GM12878 (cell line): ENCODE data around the gene LHB.

Experiments used
- ATF7 ChIP-seq: fragments of 450-650 bp; IDR thresholded peaks from 2 replicates; pipeline ENCODE4 v1.6.1; 2016; ENCODE audit warnings: low read depth, mild to moderate bottlenecking
- CEBPB ChIP-seq, 2 experiments: fragments of 150-350 bp in 1 of 2; IDR thresholded peaks; 2 replicates each; pipeline ENCODE4 v1.6.1; 2012 to 2014; ENCODE audit warnings: low read depth in 2 of 2, low read length in 2 of 2, borderline replicate concordance in 1 of 2, inconsistent platforms in 1 of 2
- CTCF ChIP-seq, 3 experiments: IDR thresholded peaks in 2 of 3; conservative IDR thresholded peaks in 1 of 3; 2 replicates each; pipeline ENCODE4 v1.5.1; 2011; ENCODE audit warnings: low read depth in 3 of 3, low read length in 3 of 3, mild to moderate bottlenecking in 3 of 3, control low read depth in 2 of 3, moderate library complexity in 2 of 3, inconsistent platforms in 1 of 3, mixed read lengths in 1 of 3; ENCODE audit not compliant: control insufficient read depth in 2 of 3, insufficient read depth in 1 of 3; ENCODE audit errors: extremely low read depth in 1 of 3
- EZH2 ChIP-seq: IDR thresholded peaks from 2 replicates; pipeline ENCODE4 v1.6.1; 2012; ENCODE audit warnings: low read depth, mild to moderate bottlenecking, control low read depth, inconsistent platforms, low read length, borderline replicate concordance; ENCODE audit not compliant: control insufficient read depth
- LARP7 ChIP-seq: fragments of 450-650 bp; IDR thresholded peaks from 2 replicates; pipeline ENCODE4 v1.6.1; 2017; ENCODE audit warnings: mild to moderate bottlenecking
- POLR2A ChIP-seq: IDR thresholded peaks from 2 replicates; pipeline ENCODE4 v1.6.1; 2011; ENCODE audit warnings: low read depth, mild to moderate bottlenecking, low read length
- SUPT20H ChIP-seq: IDR thresholded peaks from 2 replicates; pipeline ENCODE4 v1.6.1; 2011; ENCODE audit warnings: low read depth, mild to moderate bottlenecking, low read length, moderate library complexity, borderline replicate concordance; ENCODE audit not compliant: control insufficient read depth
- TF ChIP-seq, protein P1 (sequence below): IDR thresholded peaks from 2 replicates; pipeline ENCODE4 v1.6.1; 2012; ENCODE audit warnings: low read depth, low read length, improper control_type of control experiment

GRCh38 chr19:48994035-48994386 lies 22.9 kb downstream of the LHB start:
- TF ChIP-seq CTCF (IDR thresholded peaks at IDR 0.05 in 2 of 3, conservative IDR thresholded peaks at IDR 0.05 in 1 of 3; ENCODE audit: control insufficient read depth in 2 of 3, extremely low read depth in 1 of 3, insufficient read depth in 1 of 3, low read depth in 3 of 3, low read length in 3 of 3): no peak
- no peak for TF ChIP-seq LARP7
- no peak for TF ChIP-seq SUPT20H
- TF ChIP-seq POLR2A: no peak
- no peak for TF ChIP-seq ATF7
- TF ChIP-seq CEBPB (IDR thresholded peaks at IDR 0.05; ENCODE audit: borderline replicate concordance in 1 of 2, low read depth in 2 of 2, low read length in 2 of 2): no peak
- TF ChIP-seq, protein P1, sequence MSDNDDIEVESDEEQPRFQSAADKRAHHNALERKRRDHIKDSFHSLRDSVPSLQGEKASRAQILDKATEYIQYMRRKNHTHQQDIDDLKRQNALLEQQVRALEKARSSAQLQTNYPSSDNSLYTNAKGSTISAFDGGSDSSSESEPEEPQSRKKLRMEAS: no peak
- TF ChIP-seq EZH2: no peak
